ENCODE data around the gene CISD3.
A peak's percentile ranks its signal among the peaks of the same experiment; 100 is the strongest.

CISD3 gene

GRCh38 chr17:38727736-38728135 is 2.4 kb upstream of the CISD3 start:
- peak in 1 of 2 donors; percentile 40 for DNase-seq (ENCODE audit: low read depth in 2 of 2)

GRCh38 chr17:38728290-38728831 is 1.8 kb upstream of the CISD3 start:
- DNase-seq (ENCODE audit: low read depth in 2 of 2), result peak; percentile 41 to 48

- DNase-seq (ENCODE audit: low read depth in 2 of 2), result no peak
Measured at GRCh38 chr17:38729368-38729885, 714 bp upstream of the CISD3 start.

- DNase-seq (ENCODE audit: low read depth in 2 of 2), result no peak
Measured at GRCh38 chr17:38730526-38731379, 612 bp downstream of the CISD3 start.

GRCh38 chr17:38731526-38732294 is 1.6 kb downstream of the CISD3 start:
- no peak for DNase-seq (ENCODE audit: low read depth in 2 of 2)

GRCh38 chr17:38732376-38733281 is 2.5 kb downstream of the CISD3 start:
- no peak for DNase-seq (ENCODE audit: low read depth in 2 of 2)

- no peak for DNase-seq (ENCODE audit: low read depth in 2 of 2)
Measured at GRCh38 chr17:38733282-38733981, 3.3 kb downstream of the CISD3 start.

- no peak for DNase-seq (ENCODE audit: low read depth in 2 of 2)
Measured at GRCh38 chr17:38733982-38734973, 4.1 kb downstream of the CISD3 start.

GRCh38 chr17:38735161-38735997 is 5.2 kb downstream of the CISD3 start:
- peak; percentile 61 to 68 for DNase-seq (ENCODE audit: low read depth in 2 of 2)

GRCh38 chr17:38738007-38738662 is 8.0 kb downstream of the CISD3 start:
- DNase-seq (ENCODE audit: low read depth in 2 of 2), result no peak

- no peak for DNase-seq (ENCODE audit: low read depth in 2 of 2)
Measured at GRCh38 chr17:38738686-38739085, 8.5 kb downstream of the CISD3 start.

- DNase-seq (ENCODE audit: low read depth in 2 of 2), result no peak
Measured at GRCh38 chr17:38739305-38739704, 9.2 kb downstream of the CISD3 start.

GRCh38 chr17:38740044-38740443 is 9.9 kb downstream of the CISD3 start:
- no peak for DNase-seq (ENCODE audit: low read depth in 2 of 2)

- no peak for DNase-seq (ENCODE audit: low read depth in 2 of 2)
Measured at GRCh38 chr17:38740806-38741205, 10.7 kb downstream of the CISD3 start.

GRCh38 chr17:38741461-38741860 is 11.3 kb downstream of the CISD3 start:
- no peak for DNase-seq (ENCODE audit: low read depth in 2 of 2)

GRCh38 chr17:38741921-38742410 is 11.8 kb downstream of the CISD3 start:
- DNase-seq (ENCODE audit: low read depth in 2 of 2), result no peak

GRCh38 chr17:38742411-38743308 is 12.5 kb downstream of the CISD3 start:
- DNase-seq (ENCODE audit: low read depth in 2 of 2), result no peak
